Measurements from ENCODE around the gene VDR. TPM values are rescaled to one million over a fixed set of nuclear protein-coding genes. Genes with fewer than 3 reads are reported as not detected.

Gene VDR
- total RNA-seq, 1 donor from 2014 or later = 0.26 TPM

DNA sequence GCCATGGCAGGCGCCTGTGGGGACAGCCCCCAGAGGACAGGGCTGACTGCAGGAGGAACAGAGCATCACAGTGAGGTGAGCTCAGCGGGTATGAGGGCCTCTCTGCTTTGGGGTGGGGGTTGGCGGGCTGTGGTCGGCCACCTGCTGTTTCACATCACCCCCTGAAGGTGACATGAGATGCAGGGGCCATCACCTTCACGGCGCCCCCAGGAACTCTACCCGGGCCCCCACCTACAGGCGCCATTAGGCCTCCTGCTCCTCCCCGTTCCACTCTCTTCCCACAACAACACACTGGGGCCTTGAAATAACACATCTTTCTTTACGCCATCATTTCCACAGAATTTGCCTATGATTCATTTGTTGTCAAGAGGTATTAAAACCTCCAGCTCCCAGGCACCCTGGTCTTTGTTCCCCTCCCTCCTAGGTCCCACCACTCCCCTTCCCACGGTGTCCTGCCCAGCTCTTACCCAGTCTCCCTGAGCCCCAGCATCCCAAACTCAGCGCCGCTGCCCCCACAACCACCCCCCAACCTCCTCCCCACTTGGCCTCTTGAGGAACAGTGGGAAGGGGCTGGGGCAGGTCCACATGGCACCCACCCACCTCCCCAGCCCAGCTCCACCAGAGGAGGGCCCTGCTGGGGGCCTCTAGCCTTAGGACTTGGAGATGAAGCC lies 72.4 kb downstream of the VDR start:
- no peak for DNase-seq (ENCODE audit: low read depth, low spot score)

GRCh38 chr12:47829584-47829983 lies 75.2 kb downstream of the VDR start:
- DNase-seq (ENCODE audit: low read depth, low spot score) = no peak

DNA sequence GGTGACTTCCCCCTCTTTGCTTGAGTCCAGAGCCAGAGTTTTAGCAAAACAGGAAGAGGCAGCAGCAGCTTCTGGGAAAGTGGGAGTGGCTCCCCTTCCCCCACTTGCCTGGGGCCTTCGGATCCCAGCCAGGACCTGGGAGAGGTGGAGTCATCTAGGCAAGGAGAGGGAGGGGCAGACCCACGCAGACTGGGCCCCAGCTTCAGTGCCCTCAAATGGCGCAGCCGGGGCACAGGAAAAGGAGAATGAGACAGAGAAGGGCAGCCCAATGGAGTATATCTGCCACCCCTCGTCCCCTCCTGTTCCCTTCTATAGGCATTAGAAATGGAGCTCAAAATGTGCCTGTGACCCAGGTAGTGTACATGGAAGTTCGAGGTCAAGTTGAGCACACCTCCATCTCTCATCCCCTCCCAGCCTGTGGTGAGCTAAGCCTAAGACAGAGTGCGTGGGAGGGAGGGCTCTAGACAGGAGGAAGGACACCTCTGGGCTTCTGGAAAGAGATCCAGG lies 75.8 kb downstream of the VDR start:
- no peak for DNase-seq (ENCODE audit: low read depth, low spot score)

- no peak for DNase-seq (ENCODE audit: low read depth, low spot score)
Measured at GRCh38 chr12:47828008-47828975, 76.5 kb downstream of the VDR start.

DNA sequence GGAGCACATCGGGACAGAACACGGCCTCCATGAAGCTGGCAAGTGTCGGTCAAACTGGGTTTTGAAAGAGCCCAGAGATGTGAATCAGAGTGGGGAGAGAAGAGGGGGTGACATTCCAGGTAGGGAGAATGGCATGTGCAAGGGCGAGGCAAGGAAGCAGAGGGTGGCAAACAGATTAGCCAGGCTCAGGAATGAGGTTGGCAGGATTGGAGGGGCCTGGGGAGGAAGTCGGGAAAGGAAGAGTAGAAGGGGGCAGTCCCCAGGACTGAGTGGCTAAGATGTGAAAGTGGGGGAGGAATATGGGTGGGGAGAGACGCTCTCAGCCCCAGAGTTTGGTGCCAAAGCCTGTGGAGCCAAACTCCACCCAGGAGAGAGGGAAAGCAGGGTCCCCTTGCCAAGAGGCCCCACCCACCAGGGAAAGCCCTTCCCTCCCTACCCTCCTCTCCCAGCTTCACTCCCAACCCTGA lies 79.6 kb downstream of the VDR start:
- DNase-seq (ENCODE audit: low read depth, low spot score) = no peak

DNA sequence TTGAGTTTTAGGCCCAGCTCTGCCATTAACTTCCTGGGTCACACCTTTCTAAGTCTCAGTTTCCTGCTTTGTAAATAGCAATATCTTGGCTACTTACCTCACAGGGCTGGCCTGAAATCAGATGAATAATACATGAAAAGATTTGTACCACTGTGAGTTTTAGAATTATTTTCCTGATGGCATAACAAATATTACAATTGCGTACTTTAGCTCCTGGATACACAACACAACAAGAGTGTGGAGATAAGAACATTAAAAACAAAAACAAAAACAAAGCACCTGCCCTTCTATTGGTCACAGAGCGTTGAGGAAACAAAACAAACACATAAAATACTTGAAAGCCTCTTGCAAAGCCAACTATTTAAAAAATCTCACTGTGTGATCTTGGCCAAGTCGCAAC lies 80.2 kb downstream of the VDR start:
- no peak for DNase-seq (ENCODE audit: low read depth, low spot score)

DNA sequence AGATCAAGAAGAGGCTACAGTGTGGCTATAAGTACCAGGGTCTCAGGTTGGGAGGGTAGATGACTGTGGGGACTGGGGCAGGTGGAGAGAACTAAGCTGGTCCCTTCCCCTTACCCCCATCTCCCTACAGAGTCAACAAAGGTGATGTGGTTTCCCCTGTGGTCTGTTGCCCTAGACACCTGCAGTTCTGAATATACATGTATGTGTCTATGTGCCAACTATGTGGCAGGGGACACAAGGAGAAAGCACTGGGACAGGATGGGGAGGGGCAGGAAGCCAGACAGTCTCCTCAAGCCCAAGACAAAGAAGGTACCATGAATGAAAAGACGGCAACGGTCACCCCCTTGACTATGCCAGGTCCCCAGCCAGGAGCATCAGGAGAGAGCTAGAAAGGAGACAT lies 80.6 kb downstream of the VDR start:
- no peak for DNase-seq (ENCODE audit: low read depth, low spot score)

- DNase-seq (ENCODE audit: low read depth, low spot score) = no peak
Measured at GRCh38 chr12:47823422-47824086, 81.2 kb downstream of the VDR start.

DNA sequence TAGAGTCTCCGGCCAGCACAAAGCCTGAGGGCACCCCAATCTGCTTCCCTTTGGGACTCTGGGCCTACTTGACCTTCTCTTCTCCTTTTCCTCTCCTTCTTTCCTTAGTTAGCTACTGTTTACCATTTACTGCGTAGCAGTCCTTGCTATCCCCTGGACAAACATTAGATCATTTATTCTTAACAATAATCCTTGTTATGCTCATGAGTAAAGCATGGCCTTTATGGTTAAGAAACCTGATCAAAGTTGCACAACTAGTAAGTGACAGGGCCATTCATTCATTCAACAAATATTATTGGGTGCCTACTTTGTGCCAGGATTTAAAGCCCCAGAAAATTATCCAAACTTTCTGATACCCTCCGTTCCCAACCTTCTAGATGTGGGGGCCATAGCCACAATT lies 81.9 kb downstream of the VDR start:
- no peak for DNase-seq (ENCODE audit: low read depth, low spot score)

DNA sequence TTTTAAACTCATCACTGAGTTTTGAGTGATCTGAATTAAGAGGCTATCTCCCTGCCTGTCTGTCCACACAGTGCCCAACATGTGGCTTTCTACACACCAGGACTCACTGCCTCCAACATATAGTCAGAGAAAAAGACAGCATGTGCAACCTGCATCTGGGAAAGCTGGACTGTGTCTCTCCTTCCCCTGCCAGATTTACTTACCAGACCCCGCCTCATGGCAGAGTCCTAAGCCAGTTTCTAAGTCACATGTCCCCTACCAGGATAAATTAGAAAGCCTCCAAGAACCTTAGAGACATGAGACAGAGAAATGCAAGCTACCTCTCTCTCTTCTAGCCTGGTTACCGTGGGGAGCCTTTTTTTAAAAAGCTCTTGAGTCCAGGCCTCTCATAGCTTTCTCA lies 82.4 kb downstream of the VDR start:
- DNase-seq (ENCODE audit: low read depth, low spot score) = no peak

DNA sequence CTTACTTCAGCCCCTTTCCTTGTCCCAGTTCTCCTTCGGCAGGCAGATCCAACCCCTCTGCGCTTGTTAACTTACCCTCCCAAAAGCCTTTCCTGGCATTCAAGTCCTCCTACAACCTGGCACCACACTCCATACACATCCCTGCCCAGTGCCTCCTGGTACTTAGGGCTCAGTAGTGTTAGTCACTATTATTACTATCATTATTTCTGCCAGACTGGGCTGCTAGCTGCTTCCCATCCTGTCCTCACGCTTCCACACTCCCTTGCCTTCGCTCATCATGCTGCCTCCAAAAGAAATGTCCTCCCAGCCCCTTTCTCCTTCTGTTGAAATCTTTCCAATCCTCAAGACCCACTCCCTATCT lies 83.5 kb downstream of the VDR start:
- DNase-seq (ENCODE audit: low read depth, low spot score) = no peak

DNA sequence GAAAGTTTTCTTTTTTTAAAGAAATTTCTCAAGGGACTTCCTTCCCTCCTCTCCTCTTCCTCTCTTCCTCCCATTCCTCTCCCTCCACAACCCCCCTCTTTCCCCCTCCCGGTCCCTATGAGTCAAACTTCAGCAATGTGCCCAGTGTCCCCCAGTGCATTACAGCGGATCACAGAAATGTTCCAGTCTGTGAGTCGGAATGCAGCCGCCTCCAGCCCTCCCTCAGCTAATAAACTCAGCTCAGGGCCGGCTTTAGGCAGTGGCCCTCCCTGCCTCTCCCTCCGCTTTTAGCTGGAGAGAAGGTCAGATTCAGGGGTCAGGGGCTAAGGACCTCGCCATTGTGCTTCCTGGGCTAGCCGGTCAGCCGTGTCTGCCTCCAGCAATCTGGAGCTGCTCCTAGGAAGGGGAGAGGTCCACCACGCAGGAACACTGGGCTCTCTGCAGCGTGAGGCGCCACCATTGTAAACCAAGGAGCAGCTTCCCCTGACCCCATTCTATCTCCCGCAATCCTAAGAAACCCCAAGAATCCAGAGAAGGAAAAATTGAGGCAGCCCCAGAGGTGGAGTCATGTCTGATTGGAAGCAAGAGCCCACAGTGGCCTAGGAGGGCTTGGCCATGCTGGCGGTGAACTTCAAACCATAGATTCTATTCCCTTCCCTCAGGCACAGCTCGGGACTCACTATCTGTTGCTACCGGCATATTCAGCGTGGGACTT lies 84.0 kb downstream of the VDR start:
- DNase-seq (ENCODE audit: low read depth, low spot score) = peak; percentile 90

DNA sequence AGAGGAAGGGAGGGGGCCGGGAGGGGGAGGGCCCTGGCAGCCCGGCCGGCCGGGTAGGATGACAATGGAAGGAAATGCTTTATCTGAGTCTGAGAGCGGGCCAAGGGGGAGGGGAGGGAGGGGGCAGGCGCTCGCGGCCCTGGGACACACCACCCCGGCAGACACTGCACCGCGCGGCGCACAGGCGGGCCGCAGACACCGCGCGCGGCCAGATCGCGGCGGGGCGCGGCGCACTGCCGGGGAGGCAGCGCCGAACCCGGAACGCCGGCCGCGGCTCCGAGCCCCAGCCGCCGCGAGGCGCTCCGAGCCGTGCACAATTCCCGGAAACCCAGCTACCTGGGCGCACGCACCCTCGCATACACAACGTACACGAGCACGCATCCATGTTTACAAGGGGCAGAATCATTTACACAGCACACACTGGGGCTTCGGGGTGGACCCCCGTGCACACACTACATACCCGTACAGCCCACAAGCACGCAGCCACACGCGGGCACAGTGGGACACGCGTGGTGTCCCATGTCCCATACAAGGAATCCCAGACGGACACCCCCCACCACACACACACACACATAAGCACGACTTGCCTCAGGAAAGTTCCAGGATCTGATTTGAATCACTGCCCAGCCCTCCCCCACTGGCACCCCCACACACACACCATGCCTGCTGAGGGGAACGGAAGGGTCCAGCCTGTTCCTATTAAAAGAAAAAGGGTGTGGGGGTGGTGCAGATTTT lies 84.7 kb downstream of the VDR start, which contains the start of gene HDAC7:
HDAC7 (minus strand) TSS at position 8 of the 735 bp plus-strand sequence. CDS start 118 bp downstream, outside the sequence.
- no peak for DNase-seq (ENCODE audit: low read depth, low spot score)

DNA sequence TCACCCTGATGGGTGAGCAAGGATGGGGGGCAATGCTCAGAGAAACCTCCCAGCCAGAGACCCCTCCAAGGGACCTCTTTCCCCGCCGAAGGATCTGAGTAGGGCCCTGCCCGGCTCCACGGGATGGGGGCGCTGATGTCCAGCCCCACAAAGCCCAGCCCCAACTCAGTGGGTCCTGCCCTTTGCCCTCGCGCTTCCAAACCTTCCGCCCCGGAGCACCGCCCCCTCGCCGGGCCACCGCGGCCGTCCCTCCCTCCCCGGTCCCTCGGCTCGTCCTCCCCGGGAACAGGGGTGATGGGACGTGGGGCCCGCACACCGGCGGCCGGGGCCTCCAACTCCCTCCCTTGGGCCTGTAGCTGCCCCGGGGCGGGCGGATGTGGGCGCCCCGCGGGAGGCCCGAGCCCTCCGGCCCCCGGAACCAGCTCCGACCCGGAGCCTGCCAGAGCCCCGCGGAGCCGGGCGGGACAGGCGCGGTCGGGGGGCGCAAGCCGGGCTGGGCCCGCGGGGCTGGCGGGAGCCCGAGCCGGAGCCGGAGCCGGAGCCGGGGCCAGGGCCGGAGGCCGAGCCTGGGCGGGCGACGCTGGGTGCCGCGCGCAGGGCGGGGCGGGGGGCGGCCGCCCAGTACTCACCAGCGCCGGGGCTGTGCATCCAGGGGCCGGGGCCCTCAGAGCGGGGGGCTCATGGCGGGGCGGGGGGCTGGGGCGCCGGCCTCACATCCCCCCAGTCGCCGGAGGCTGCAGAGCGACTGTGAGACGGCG lies 85.5 kb downstream of the VDR start:
- no peak for DNase-seq (ENCODE audit: low read depth, low spot score)

- no peak for DNase-seq (ENCODE audit: low read depth, low spot score)
Measured at GRCh38 chr12:47818467-47819137, 86.2 kb downstream of the VDR start.

DNA sequence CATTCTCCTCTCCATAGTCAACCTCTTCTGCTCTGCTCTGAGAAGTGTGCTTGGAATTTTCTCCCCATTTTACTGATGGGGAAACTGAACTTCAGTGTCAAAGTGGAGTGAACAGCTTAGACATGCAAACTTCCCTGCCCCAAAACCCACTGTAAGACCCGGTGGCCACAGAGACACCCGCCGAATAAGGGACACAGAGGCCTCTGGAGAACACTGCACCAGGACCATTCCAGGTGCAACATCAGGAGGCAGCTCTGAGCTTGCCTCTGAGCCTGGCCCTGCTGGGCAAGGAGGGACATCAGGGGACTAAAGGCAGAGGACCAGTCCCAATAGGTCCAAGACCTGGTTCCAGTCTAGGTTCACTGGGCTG lies 86.8 kb downstream of the VDR start:
- DNase-seq (ENCODE audit: low read depth, low spot score) = no peak

DNA sequence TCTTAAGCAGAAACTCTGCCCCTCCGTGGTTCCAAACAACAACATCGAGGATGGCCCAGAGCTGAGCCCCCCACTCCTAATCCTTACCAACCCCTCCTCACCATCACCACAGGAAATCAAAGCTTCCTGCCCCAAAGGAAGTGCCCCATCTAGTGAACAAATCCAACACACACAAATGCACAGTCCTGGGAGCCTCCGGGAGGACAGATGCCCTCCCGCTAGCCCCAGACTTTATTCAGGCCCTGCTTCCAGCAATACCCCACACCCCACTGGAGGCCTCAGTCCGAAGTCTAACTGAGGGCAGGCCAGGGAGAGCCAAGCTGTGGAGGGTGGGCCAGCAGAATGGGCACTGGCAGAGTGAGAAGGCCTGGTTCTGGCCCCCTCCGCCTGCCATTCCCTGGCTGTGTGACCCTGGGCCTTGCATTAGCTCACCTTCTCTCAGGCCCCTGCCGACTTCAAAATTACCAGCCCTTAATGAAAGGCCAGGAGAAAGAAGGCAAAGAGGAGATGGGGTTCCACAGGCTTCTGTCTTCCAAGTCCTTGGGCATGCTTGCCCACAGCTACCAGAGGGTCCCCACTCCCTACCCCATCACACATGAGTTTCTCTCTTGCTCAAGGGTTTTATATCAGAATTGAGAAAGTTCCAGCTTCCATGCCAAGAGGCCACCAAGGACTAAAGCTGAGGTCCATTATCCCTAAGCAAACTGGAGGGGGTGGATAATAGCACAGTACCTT lies 87.4 kb downstream of the VDR start:
- no peak for DNase-seq (ENCODE audit: low read depth, low spot score)

Data from pulmonary artery endothelial cell (primary cell).